ENCODE results near the gene CTDSPL.

Gene CTDSPL

DNA sequence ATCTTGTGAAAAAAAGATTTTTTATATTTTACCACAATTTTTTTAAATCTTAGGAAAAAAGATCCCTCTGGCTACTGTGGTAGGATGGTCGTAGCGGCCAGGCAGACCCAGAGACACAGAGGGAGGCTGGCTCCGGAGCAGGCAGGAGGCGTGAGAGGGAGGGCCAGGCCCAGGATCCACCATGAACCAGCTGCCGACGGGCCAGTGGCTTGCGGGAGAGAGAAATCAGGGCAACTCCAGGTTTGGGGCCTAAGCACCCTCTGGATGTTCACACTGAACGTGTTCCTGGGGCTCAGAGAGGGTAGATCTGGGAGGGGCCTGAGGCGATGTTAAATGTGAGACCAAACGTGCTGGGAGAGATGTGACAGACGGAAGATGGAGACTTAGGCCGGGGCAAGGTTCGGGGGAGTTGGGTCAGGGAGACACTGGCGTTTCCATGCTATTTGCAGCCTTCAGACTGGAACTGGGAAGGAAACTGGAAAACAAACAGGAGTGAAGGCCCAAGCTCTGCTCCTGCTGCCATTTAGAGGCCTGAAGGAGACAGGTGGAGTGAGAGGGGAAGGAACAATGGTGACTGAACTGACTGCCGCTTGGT, 127.3 kb downstream of the CTDSPL start:
- no peak for DNase-seq (ENCODE audit: low read depth)

DNA sequence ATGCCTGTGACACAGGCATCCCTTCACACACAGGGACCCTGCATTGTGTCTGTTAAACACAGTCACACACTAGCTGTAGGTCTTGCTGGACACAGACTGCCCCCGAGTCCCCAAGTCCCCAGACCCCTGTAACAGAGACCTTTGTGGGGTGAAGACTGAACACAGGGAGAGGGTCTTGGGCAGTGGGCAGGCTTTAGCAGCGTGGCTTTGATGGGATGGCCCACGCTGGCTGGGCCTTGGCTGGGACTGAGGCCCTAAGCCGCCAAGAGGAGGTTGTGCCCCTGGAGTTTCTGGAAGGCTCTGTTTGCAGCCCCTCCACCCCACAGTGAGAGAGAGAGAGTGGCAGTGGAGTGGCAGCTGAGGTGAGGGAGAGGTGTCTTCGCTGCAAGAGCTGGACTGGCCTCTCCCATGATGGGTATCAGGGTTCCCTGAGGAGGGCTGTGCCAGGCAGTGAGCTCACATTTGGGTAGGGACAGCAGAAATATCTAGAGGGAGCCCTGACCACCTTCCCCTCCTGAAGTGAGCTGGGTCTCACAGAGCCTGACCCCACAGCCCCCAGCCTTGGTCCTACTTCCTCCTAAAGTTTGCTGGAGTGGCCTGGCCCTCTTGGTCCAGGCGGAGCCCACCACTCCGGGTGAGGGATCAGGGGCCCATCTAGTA, 128.3 kb downstream of the CTDSPL start:
- no peak for DNase-seq (ENCODE audit: low read depth)

DNA sequence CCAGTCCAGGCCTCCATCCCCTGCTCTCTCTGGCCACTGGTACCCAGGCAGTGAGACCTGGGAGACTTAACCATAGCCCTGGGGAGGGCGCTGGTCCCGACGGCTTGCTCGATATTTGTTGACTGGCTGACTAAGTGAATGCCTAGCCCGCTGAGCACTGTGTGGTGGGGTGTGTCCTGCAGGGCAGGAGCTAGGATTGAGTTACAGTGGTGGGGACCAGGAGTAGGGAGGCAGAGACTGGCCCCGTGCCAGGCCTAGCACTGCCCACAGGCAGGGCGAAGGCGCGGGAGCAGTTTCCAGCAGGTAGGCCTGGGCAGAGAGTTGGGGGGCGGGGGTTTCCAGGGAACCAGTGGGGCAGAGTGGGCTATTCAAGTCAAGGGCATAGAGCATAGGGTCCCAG, 128.8 kb downstream of the CTDSPL start, which contains the start of gene VILL:
Gene VILL, plus strand, starts transcription at position 260 of the 400 bp plus-strand sequence. CDS start 2,887 bp downstream, outside the sequence.
- DNase-seq (ENCODE audit: low read depth), result no peak

GRCh38 chr3:37991109-37991508, 129.4 kb downstream of the CTDSPL start:
- DNase-seq (ENCODE audit: low read depth), result no peak

DNA sequence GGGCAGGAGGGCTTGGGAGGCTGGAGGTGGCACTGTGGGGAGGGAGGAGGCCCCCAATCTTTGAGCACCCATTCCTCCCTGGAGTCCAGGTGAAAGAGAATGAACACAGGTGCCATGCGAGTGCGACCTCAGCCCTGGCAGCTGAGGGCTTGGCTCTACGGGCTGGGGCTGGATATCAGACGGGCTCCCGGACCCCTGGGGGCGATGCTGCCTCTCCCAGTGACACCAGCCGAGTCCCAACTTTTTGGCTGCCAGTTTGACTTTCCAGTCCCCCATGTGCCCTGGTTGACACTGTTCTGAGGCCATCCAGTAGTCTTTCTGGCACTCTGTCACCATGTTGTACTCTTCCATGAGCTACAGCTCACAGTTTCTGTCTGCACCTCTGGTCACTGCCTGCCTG, 130.1 kb downstream of the CTDSPL start:
- no peak for DNase-seq (ENCODE audit: low read depth)

DNA sequence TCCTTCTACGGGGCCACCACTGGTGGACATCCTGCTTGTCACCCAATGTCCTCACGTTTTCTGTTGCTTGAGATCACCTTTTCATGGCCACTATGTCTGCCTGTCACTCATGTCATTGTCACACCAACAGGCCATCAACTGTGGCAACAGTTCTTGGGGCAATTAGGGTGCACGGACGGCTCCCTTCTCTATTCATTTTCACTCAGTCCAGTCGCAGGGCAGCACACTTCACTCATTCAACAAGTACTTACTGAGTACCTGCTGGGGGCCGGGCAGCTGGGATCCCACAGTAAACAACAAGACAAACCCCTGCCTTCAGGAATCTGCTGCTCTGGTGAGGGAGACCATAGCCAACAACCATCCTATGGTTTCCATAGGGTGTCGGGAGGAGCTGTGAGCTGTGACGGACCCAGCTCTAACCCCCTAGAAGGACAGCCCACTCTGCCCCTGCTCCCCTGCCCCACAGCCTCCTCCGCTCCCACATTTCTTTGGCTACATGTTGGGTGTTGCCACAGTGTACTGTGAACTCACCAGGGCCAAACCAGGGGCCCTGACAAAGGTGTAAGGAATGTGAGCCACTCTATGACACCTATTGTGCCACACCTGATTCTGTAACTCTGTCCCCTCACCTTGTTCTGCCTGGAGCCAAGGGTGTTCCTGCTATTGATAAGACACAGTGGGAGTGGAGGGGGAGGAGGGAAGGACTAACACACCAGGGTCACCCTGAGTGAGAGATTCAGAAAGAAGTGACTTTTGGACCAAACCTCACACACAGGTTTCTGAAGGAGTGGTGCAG, 130.8 kb downstream of the CTDSPL start:
- DNase-seq (ENCODE audit: low read depth), result no peak

DNA sequence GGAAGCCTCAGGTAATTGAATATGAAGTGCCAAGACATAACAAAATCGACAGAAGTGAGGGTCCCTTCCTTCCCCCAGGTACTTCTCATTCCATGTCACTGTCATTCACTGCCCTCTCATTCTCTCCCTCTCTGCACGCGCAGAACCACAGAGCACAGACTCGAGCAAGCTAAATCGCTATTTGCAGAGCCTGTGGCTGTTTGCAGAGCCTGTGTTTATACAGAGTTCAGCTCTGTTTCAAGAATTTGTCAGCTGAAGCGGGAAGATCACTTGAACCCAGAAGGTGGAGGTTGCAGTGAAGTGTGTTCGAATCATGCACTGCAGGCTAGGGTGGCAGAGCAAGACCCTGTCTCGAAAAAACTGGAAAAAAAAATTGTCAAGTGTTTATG, 131.4 kb downstream of the CTDSPL start:
- no peak for DNase-seq (ENCODE audit: low read depth)

DNA sequence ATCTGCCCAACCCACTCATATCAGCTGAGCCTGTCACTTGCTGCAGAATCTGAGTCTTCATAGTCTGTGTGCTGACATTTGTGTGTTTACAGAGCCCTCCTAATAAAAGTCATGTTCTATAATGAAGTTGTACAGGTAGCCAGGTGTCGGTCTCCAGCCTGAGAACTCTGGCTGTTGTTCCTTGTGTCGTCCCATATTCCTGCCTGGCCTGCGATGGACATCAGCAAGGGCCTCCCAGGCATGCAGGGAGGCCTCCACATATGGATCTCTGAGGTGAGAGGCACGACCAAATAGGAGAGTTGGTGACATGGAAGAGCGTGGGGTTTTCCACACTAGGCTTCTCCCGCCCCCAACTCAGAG, 131.8 kb downstream of the CTDSPL start:
- no peak for DNase-seq (ENCODE audit: low read depth)

- peak; percentile 81 for DNase-seq (ENCODE audit: low read depth)
Measured at GRCh38 chr3:37993820-37994638, 132.3 kb downstream of the CTDSPL start.

- DNase-seq (ENCODE audit: low read depth), result no peak
Measured at GRCh38 chr3:37994639-37994972, 132.9 kb downstream of the CTDSPL start.

GRCh38 chr3:37995652-37996641, 134.3 kb downstream of the CTDSPL start:
- DNase-seq (ENCODE audit: low read depth), result no peak

DNA sequence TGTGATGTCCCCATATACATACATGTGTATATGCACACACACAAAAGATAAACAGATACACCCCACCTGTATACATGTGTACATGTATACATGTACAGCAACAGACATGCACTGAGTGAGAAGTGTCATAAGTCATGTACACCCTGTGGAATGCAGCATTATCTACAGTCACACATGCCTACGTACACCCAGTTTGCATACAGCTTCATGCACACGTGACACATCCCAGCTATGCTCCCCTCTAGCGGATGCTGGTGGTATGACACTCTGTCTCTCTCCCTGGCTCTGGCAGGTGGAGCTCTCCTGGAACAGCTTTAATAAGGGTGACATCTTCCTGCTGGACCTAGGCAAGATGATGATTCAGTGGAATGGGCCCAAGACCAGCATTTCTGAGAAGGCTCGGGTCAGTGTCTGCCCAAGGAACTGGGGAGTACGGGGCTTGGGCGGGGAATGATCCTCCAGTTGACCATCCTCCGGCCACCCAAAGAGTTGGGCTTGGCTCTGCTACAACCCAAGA, 135.2 kb downstream of the CTDSPL start:
- peak; percentile 78 for DNase-seq (ENCODE audit: low read depth)

GRCh38 chr3:37997342-37997741, 135.7 kb downstream of the CTDSPL start:
- no peak for DNase-seq (ENCODE audit: low read depth)

DNA sequence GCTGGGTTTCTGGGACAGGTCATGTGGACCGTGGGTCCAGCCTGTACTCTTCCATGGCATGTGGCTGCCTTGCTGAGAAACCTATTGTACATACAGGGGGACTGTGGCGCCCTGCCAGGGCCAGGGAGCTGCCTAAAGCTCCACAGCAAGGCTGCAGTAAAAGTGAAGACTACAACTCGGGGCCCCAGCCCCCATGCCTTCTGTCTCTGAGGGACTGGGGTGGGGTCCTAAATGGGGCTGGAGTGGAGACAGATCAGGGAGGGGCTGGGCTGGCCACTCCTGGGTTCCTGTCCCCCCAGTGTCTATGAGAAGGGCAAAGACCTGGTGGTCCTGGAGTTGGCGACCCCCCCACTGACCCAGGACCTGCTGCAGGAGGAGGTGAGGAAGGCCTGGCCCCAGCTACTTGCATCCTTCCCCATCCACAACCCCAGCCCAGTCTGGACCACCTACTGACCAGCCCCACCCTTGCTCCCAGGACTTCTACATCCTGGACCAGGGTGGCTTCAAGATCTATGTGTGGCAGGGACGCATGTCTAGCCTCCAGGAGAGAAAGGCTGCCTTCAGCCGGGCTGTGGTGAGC, 136.2 kb downstream of the CTDSPL start:
- DNase-seq (ENCODE audit: low read depth), result no peak

DNA sequence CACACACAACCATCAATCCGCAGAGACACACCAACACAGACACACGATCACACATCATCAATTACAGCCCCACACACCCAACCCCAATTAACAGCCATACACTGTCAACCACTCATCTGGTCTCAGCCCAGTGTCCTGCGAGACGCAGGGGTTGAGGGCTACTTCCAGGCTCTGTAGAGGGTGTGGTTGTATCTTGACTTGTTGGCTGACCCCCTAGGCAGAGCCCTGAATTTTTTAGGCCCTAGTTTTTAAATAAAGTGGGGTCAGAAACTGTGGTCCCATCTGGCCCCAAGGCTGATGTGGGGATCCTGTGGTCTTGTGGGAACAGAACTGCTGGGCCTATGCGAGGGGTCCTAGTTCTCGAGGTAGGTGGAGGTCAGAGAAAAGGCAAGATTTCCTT, 138.2 kb downstream of the CTDSPL start:
- no peak for DNase-seq (ENCODE audit: low read depth)

GRCh38 chr3:38000242-38000916, 138.7 kb downstream of the CTDSPL start:
- no peak for DNase-seq (ENCODE audit: low read depth)

DNA sequence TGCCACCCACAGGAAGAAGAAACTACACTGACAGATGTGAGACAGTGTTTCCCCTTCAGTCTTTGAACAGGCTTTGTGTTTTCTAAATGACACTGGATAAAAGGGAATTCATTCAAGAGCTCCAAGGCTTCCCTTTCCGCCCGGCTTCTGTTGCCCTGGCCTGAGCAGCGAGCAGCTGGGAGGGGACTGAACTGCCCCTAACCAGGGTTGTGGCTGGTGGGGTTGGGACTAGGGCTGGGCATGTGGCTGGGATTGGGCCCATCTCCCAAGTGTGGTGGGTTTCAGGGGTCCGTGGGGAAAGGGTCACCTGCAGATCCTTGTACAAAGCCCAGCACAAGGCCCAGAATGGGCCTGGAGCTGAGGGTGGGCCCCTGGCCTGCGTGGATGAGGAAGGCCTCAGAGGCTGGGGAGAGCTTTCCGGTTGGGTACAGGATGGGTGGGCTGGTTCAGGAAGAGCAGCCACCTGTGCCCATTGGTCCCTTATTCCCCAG, 139.3 kb downstream of the CTDSPL start:
- no peak for DNase-seq (ENCODE audit: low read depth)

DNA sequence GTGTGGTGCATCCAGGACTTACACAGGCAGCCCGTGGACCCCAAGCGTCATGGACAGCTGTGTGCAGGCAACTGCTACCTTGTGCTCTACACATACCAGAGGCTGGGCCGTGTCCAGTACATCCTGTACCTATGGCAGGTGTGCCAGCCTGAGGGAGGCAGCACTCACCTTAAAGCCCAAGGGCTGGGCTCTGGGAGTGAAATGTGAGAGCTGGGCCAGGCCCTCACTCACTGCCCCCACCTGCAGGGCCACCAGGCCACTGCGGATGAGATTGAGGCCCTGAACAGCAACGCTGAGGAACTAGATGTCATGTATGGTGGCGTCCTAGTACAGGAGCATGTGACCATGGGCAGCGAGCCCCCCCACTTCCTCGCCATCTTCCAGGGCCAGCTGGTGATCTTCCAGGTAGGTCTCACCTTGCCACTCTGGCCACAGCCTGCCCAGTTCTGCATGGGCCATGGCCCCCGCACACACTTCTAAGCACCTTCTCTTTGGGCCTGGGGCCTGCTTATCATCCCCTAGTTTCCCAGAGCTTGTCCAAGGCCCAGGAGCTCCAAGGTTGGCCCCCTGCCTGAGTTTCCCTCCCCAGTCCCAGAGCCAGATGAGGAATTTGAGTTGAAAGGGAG, 139.9 kb downstream of the CTDSPL start:
- DNase-seq (ENCODE audit: low read depth), result no peak

DNA sequence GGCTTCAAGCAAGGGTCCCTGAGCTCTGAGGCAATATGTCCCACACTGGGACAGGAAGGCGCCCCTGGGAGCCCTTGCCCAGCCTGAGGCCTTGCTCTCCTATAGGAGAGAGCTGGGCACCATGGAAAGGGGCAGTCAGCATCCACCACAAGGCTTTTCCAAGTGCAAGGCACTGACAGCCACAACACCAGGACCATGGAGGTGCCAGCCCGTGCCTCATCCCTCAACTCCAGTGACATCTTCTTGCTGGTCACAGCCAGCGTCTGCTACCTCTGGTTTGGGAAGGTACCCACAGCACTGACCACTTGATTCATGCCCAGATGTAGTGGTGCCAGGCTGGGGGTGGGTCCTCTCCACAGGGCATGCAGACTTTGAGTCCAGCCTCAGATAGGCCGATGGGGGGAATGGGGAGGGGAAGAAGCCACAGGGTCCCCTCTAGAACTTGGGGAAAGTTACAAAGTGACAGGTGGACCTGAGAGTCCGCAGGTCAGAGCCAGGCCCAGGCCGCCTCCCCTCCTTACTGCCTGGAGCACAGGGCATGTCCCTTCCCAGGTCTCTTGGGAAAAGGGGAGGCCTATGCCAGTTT, 140.7 kb downstream of the CTDSPL start:
- DNase-seq (ENCODE audit: low read depth), result no peak
